Testis (tissue), 2 donors: Measurements from ENCODE around the gene ZNF768.
"Not testable (repeated sequence)": the region's sequence is repeated elsewhere in the genome, so short reads cannot be mapped to it uniquely, and the experiment has no call there.

Experiments
- POLR2A ChIP-seq: fragments of 450-650 bp; IDR thresholded peaks from one replicate; pipeline ENCODE4 v1.6.1; 2017; ENCODE audit warnings: antibody characterized with exemption, mild to moderate bottlenecking, moderate library complexity
- TF ChIP-seq, protein P1 (sequence below), 3 experiments: fragments of 450-650 bp in 2 of 3; fragments of 200-600 bp in 1 of 3; sonication (generic) in 1 of 3; IDR thresholded peaks; one replicate each; pipeline ENCODE4 v1.5.1; 2016 to 2019; ENCODE audit warnings: antibody characterized with exemption in 3 of 3, mild to moderate bottlenecking in 2 of 3, moderate library complexity in 1 of 3

DNA sequence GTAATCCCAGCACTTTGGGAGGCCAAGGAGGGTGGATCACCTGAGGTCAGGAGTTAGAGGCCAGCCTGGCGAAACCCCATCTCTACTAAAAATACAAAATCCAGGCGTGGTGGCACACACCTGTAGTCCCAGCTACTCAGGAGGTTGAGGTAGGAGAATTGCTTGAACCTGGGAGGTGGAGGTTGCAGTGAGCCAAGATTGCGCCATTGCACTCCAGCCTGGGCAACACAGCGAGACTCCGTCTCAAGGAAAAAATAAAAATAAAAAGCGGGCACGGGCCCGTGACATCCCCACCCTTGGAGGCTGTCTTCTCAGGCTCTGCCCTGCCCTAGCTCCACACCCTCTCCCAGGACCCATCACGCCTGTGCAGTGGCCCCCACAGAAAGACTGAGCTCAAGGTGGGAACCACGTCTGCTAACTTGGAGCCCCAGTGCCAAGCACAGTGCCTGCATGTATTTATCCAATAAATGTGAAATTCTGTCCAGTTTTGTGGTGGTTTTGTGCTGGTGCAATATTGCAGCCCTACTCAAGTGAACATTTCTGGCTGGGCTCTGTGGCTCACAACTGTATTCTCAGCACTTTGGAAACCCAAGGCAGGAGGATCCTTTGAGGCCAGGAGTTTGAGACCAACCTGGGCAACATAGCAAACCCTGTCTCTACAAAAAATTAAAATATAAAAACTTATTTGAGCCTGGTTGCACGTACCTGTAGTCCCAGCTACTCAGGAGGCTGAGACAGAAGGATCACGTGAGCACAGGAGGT, 3.5 kb downstream of the ZNF768 start:
- TF ChIP-seq, protein P1, sequence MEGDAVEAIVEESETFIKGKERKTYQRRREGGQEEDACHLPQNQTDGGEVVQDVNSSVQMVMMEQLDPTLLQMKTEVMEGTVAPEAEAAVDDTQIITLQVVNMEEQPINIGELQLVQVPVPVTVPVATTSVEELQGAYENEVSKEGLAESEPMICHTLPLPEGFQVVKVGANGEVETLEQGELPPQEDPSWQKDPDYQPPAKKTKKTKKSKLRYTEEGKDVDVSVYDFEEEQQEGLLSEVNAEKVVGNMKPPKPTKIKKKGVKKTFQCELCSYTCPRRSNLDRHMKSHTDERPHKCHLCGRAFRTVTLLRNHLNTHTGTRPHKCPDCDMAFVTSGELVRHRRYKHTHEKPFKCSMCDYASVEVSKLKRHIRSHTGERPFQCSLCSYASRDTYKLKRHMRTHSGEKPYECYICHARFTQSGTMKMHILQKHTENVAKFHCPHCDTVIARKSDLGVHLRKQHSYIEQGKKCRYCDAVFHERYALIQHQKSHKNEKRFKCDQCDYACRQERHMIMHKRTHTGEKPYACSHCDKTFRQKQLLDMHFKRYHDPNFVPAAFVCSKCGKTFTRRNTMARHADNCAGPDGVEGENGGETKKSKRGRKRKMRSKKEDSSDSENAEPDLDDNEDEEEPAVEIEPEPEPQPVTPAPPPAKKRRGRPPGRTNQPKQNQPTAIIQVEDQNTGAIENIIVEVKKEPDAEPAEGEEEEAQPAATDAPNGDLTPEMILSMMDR (IDR thresholded peaks at IDR 0.05) = not testable (repeated sequence)
- not testable (repeated sequence) for TF ChIP-seq POLR2A
